ENCODE results near the gene LEAP2.

LEAP2 gene

GRCh38 chr5:132877938-132878337 lies 4.5 kb downstream of the LEAP2 start:
- no peak for DNase-seq (ENCODE audit: low read depth, low spot score)

DNA sequence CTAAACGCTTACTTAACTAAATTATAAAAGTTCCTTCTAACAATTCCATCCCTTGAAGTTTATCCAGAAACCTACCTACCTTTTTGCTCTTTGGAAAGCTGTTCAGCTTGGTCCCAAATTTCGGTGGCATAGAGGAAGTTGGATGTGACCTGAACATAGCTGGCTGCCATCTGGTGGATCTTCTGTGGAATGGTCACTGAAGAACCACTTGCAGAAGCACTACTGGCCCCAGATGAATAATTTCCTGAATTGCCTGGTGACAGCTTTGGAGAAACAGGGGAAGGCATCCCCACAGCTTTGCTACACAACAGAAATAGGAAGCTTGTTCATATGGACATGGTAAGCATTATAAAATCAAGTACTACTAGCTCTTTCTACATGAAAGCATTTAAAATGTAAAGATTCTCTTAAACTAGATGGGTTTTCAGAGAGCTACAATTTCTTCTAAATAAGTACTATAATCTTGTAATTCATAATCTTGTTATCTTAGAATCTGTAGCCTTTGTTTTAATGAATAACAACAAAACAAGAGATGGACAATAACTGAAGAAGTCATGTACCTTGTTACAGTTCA lies 9.9 kb downstream of the LEAP2 start:
- DNase-seq (ENCODE audit: low read depth, low spot score), result no peak

GRCh38 chr5:132884548-132884947 lies 11.1 kb downstream of the LEAP2 start:
- DNase-seq (ENCODE audit: low read depth, low spot score), result no peak

GRCh38 chr5:132886064-132886823 lies 12.8 kb downstream of the LEAP2 start:
- no peak for DNase-seq (ENCODE audit: low read depth, low spot score)

DNA sequence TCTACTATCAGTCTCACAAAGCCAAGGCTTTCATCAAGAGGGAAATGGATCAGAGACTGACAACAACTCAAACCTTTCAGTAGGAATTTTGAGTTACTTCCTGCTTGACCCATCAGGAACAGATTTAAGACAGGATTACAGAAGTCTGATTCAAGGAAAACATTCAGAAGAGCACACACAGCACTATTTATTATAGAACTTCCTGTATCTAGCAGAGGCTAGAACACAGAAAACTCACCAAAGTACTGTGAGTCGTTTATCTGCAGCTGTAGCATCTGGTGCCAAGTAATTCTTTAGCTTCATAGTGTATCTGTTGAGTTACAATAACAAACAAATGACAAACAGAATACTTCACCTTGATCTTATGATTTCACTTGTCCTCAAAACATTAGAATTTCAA lies 13.8 kb downstream of the LEAP2 start:
- no peak for DNase-seq (ENCODE audit: low read depth, low spot score)

DNA sequence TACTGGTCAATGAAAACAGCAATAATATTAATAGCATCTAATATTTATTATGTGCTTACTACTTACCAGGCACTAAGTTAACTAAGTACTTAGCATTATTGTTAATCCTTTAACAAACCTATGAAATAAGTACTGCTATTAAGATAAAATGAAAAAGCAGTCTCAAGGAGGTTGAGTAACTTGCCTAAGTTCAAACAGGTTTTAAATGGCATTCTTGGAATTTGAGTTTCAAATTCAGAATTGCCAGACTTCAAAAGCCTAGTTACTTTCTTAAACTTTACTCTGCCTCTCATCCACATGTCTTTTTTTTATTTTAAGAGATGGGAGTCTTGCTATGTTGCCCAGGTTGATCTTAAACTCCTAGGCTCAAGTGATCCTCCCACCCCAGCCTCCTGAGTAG lies 16.0 kb downstream of the LEAP2 start:
- DNase-seq (ENCODE audit: low read depth, low spot score), result no peak

DNA sequence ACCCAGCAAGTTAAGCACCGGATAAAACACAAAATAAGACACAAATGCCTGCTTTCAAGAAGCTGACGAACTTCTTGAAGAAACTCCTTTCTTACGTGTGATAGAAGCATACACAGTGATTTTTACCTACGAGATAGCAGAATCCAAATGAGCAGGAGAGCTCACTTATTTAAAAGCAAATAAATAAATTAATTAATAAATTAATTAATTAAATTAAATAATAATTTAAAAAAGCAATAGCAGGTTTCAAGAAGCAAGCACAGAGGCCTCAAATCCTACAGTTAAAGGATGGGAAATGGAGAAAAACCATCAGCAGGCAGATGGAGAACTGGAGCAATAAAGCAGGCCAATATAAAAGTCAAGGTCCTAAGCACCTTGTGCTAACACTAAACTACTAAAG lies 17.3 kb downstream of the LEAP2 start:
- DNase-seq (ENCODE audit: low read depth, low spot score), result no peak

DNA sequence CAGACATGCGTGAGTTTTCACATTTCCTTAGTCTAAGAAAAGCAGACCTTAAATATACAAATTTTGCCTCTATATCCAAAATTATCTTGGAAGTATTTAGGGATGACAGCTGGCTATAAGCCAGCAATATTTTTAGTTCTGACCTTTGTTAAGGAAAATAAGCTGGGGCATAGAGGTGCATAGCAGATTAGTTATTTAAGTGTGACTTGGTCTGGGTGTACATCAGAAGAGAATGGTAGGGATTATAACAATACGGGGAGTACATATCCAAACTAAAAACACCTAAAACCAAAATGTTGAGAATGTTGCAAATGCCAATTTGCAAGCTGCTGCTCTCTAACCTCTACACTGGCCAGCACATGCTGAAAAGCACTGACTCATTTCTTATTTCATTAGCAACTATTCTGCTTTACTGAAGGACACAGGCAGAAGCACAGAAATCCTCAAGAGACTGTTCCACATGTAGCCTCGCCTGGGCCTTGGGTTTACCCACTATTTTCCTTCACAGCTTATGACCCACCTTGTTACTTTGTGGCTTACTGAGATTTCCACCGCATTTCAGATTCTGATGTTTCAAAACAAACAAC lies 22.3 kb downstream of the LEAP2 start:
- DNase-seq (ENCODE audit: low read depth, low spot score), result no peak

DNA sequence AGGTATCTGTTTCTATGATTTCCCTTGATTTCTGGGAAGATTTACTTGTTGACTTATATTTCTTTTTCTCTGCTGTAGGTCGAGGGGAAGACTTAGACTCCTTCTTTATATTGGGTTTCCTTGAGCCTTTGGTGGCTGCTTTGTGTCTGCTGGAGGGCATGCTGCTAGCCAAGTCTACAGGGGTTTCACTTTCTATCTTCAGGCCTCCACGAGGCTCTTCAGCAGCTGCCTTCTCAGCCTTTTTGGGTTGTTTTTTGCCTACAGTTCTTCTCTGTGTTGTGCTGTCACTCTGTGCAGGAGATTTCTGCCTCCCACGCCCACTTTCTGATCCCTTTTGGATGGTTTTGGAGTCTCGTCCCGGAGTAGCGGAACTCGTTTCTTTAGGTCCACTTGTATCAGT lies 23.2 kb downstream of the LEAP2 start:
- no peak for DNase-seq (ENCODE audit: low read depth, low spot score)

DNA sequence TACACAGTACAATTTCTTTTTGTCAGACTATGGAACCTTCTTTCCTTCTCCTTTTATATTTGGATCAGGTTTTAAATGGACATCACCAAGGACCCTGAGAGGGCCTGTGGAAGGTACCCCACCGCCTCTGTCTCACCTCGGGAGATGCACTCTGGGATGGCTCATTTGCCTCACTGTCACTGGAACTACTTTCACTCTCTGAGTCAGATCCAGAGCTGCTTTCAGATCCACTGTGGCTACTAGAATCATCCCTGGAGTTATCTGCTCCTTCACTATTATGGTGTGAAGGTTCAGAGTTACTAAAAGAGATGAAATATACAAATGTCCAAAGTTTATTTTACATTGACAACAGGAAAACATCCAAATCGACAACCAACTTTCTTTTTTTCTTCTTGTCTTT lies 24.6 kb downstream of the LEAP2 start:
- no peak for DNase-seq (ENCODE audit: low read depth, low spot score)

GRCh38 chr5:132901036-132901435 lies 27.6 kb downstream of the LEAP2 start:
- no peak for DNase-seq (ENCODE audit: low read depth, low spot score)

- no peak for DNase-seq (ENCODE audit: low read depth, low spot score)
These were observed 28.3 kb downstream of the LEAP2 start for GRCh38 chr5:132901730-132902129.

DNA sequence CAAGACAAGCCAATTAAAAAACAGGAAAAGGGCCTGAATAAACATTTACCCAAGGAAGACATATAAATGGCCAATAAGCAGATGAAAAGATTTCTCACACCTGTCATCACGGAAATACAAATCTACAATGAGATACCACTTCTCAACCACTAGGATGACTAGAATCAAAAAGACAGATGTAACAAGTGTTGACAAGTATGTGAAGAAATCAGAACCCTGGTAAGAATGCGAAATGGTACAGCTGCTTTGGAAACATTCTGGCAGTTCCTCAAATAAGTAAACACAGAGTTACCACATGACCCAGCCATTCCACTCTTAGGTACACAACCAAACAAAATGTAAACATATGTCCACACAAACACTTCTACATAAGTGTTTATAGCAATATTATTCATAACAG lies 32.5 kb downstream of the LEAP2 start:
- DNase-seq (ENCODE audit: low read depth, low spot score), result no peak

- no peak for DNase-seq (ENCODE audit: low read depth, low spot score)
These were observed 33.7 kb downstream of the LEAP2 start for GRCh38 chr5:132907161-132907560.

GRCh38 chr5:132909702-132910101 lies 36.2 kb downstream of the LEAP2 start:
- no peak for DNase-seq (ENCODE audit: low read depth, low spot score)

GRCh38 chr5:132915681-132916080 lies 42.2 kb downstream of the LEAP2 start:
- DNase-seq (ENCODE audit: low read depth, low spot score), result no peak

DNA sequence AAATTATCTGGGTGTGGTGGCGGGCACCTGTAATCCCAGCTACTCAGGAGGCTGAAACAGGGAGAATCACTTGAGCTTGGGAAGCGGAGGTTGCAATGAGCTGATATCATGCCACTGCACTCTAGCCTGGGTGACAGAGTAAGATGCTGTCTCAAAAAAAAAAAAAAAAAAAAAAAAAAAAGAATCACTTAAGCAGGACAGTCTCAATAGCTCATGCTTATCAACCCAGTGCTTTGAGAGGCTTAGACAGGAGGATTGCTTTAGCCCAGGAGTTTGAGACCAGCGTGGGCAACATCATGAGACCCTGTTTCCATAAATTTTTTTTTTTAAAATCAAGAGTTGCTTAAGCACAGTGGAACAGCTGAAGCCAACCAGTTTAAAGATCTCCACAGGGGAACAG lies 42.6 kb downstream of the LEAP2 start:
- no peak for DNase-seq (ENCODE audit: low read depth, low spot score)

Data from activated naive CD8-positive, alpha-beta T cell treated with anti-CD3 and anti-CD28 coated beads, Interleukin-2, amount 50 U/mL, for 16 hours (primary cell).